ENCODE results near the gene FAM118B. TPM values are rescaled to one million over a fixed set of nuclear protein-coding genes. Genes with fewer than 3 reads are reported as not detected.
A peak's percentile ranks its signal among the peaks of the same experiment; 100 is the strongest.
"Not testable (repeated sequence)": the region's sequence is repeated elsewhere in the genome, so short reads cannot be mapped to it uniquely, and the experiment has no call there.

Gene FAM118B
- polyA plus RNA-seq, 12 donors: 18.3 to 27.1 (median 23.1) TPM; not detected in 1

DNA sequence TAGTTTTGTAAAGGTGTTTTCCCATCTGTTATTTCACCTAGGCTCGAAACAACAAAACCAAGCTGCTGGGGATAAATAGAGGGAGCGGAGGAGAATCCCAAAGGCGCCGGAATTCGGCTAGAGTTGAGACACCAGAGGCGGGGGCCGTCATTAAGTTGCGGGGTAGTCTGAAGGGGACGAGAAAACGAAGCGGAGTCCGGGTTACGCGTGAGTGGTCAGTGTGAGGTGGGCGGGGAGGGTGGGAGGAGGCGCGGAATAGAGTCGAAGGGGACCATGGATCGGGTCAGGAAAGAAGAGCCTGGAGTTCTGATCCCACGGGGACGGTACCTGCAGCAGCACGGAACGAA lies 56.8 kb downstream of the FAM118B start:
- DNase-seq: no peak

- peak; percentile 98 for DNase-seq
Measured at GRCh38 chr11:126268708-126269579, 57.4 kb downstream of the FAM118B start, which contains the start of the genes FOXRED1 and SRPRA. FOXRED1 (plus strand) TSS chr11:126269154; CDS start chr11:126269207, 53 bp downstream. SRPRA (minus strand) TSS chr11:126268895; CDS start chr11:126268804, 91 bp downstream.

DNA sequence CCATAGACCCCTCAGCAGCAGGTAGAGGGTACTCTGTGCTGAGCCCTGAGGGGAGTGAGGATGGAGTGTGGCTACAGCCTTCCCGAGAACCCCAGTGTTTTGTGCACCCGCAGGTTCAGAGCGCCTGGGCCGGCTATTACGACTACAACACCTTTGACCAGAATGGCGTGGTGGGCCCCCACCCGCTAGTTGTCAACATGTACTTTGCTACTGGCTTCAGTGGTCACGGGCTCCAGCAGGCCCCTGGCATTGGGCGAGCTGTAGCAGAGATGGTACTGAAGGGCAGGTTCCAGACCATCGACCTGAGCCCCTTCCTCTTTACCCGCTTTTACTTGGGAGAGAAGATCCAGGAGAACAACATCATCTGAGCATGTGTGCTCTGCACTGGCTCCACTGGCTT lies 65.7 kb downstream of the FAM118B start:
- no peak for DNase-seq

DNA sequence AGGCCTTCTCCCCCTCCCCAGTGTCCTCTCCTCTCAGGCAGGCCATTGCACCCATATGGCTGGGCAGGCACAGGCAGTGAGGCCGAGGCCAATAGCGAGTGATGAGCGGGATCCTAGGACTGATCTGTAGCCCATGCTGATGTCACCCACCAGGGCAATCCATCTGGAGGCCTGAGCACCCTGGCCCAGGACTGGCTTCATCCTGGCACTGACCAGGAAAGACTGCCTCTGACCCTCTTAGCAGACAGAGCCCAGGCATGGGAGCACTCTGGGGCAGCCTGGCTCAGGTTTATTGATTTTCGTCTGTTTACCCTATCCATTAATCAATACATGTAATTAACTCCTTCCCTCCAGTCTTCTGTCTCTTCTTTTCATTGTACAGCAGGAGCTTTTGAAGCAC lies 66.2 kb downstream of the FAM118B start:
- no peak for DNase-seq

GRCh38 chr11:126279191-126279590 lies 67.6 kb downstream of the FAM118B start:
- DNase-seq: no peak

GRCh38 chr11:126280595-126280994 lies 69.0 kb downstream of the FAM118B start:
- no peak for DNase-seq

GRCh38 chr11:126281245-126281644 lies 69.7 kb downstream of the FAM118B start:
- no peak for DNase-seq

DNA sequence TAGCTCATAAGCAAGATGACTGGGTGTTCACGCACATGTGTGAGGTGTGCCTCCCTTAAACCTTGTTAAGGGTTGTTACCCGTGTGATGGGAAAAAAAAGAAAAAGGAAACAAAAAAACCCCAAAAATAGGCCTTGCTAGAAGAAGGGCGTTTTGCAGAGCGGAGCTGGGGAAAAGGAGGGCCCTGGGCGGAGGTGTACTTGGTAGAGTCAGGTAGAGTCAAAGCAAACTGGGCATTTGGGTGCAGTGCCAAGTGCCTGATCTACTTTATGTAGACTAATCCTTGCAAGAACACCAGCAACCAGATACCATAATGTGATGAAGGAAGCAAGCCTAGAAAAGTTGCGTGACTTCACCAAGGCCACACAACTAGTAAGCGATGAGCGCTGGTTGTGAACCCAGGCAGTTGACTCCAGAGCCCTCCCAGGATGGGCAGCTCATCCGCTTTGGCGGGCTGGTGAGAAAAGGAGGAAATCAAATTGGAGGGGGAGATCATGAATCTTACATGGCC lies 70.1 kb downstream of the FAM118B start:
- no peak for DNase-seq

- no peak for DNase-seq
Measured at GRCh38 chr11:126282361-126282735, 70.8 kb downstream of the FAM118B start.

- peak; percentile 65 for DNase-seq
Measured at GRCh38 chr11:126282736-126283591, 71.4 kb downstream of the FAM118B start, which contains the start of gene TIRAP. TIRAP (plus strand) TSS chr11:126283093; CDS start chr11:126290895, 7,802 bp downstream.

DNA sequence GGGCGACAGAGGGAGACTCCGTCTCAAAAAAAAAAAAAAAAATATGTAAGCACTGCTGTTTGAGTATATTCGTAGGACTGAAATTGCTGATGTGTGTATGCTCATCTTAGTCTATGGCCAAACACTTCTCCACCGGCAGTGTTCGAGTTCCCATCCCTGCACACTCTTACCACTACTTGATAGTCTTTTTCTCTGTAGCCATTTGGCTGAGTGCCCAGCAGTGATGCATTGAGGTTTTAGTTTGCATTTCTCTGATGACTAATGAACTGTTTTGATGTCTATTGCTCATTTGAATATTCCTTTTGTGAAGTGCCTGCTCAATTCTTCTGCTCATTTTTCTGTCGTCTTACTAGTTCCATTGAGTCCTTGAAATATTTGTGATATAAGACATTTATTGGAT lies 73.2 kb downstream of the FAM118B start:
- no peak for DNase-seq

GRCh38 chr11:126288237-126288636 lies 76.7 kb downstream of the FAM118B start:
- no peak for DNase-seq

- no peak for DNase-seq
Measured at GRCh38 chr11:126290887-126291286, 79.3 kb downstream of the FAM118B start.

- no peak for DNase-seq
Measured at GRCh38 chr11:126293726-126294125, 82.1 kb downstream of the FAM118B start.

- DNase-seq: no peak
Measured at GRCh38 chr11:126297004-126297403, 85.4 kb downstream of the FAM118B start.

GRCh38 chr11:126303623-126304456 lies 92.3 kb downstream of the FAM118B start, which contains the start of gene DCPS:
DCPS (plus strand) TSS chr11:126304060; CDS start chr11:126304081, 21 bp downstream.
- DNase-seq: peak; percentile 94

- DNase-seq: no peak
Measured at GRCh38 chr11:126304457-126305075, 93.0 kb downstream of the FAM118B start.

- DNase-seq: no peak
Measured at GRCh38 chr11:126305699-126306098, 94.1 kb downstream of the FAM118B start.

DNA sequence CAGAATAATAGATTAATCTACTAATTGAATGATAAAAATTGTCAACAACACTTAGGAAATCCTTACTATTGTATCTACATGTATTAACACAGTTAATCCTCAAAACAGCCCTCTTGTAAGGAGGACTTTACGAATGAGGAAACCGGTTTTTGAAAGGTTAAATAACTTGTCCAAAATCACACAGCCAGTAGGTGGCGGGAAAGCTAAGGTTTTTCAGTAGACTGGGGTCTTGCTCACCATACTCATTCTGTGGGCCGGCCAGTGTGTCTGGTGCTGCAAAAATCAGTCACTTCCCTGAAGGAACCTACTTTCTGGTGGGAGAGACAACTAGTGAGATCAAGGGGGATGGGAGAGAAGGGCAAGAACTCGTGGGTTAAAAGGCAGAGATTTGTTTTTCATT lies 96.1 kb downstream of the FAM118B start:
- no peak for DNase-seq

- no peak for DNase-seq
Measured at GRCh38 chr11:126308271-126308671, 96.7 kb downstream of the FAM118B start.

DNA sequence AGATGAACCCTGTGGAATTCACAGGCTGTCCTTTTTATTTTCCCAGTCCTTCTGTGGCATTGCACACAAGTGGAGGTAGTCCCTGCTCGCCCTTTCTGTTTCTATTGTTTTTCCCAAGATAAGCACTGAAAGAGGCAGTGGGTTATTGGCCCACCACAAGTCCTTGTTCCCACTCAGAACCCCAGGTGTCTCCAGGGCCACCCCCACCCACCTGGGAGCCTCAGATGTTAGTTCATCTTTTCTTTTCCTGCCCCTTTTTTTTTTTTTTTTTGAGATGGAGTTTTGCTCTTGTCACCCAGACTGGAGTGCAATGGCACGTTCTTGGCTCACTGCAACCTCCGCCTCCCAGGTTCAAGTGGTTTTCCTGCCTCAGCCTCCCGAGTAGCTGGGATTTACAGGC lies 97.2 kb downstream of the FAM118B start:
- not testable (repeated sequence) for DNase-seq
